C4-2B (cell line): Measurements from ENCODE around the gene PAK6.

Experiments
- H3K27ac ChIP-seq: fragments of 450-650 bp; 2 replicates; pipeline ENCODE4 v1.5.1; 2017
- CTCF ChIP-seq: fragments of 450-650 bp; conservative IDR thresholded peaks from 2 replicates; pipeline ENCODE4 v1.5.1; 2017; ENCODE audit warnings: mild to moderate bottlenecking
- ZFX ChIP-seq: fragments of 450-650 bp; IDR thresholded peaks from 2 replicates; pipeline ENCODE4 v1.6.1; 2017

PAK6 gene

GRCh38 chr15:40275523-40275922, 36.7 kb downstream of the PAK6 start:
- TF ChIP-seq ZFX, result no peak
- no peak for TF ChIP-seq CTCF
- no peak overlapping the region for H3K27ac ChIP-seq

- TF ChIP-seq ZFX (no peak), CTCF (no peak)
Observed at GRCh38 chr15:40275954-40276353, 37.1 kb downstream of the PAK6 start.

GRCh38 chr15:40276927-40277326, 38.1 kb downstream of the PAK6 start:
- TF ChIP-seq ZFX, result no peak
- no peak overlapping the region for H3K27ac ChIP-seq

More at GRCh38 chr15:40275954-40276353, 37.1 kb downstream of the PAK6 start:
- H3K27ac ChIP-seq, result no peak overlapping the region

GRCh38 chr15:40277471-40277870, 38.6 kb downstream of the PAK6 start:
- no peak overlapping the region for H3K27ac ChIP-seq
- TF ChIP-seq CTCF (no peak), ZFX (no peak)

- TF ChIP-seq ZFX (no peak), CTCF (no peak)
- no peak overlapping the region for H3K27ac ChIP-seq
Observed at GRCh38 chr15:40278026-40278425, 39.2 kb downstream of the PAK6 start.

GRCh38 chr15:40279437-40280141, 40.7 kb downstream of the PAK6 start:
- H3K27ac ChIP-seq, result no peak overlapping the region
- TF ChIP-seq ZFX (no peak), CTCF (peak; percentile 99)

- H3K27ac ChIP-seq, result no peak overlapping the region
- TF ChIP-seq CTCF, result no peak
- no peak for TF ChIP-seq ZFX
Observed at GRCh38 chr15:40280260-40281056, 41.6 kb downstream of the PAK6 start.
